ENCODE data around the gene CACNA1H.

GRCh38 chr16:1265826-1266225 is 112.9 kb downstream of the CACNA1H start:
- TF ChIP-seq CTCF (IDR thresholded peaks at IDR 0.05) (no peak), ZFX (IDR thresholded peaks at IDR 0.05; ENCODE audit: borderline replicate concordance) (no peak)
